Measurements from ENCODE around the gene HOXA10.

The HOXA10 gene

GRCh38 chr7:27189997-27190748, 16.1 kb upstream of the HOXA10 start:
- no peak for DNase-seq

GRCh38 chr7:27189295-27189996, 15.3 kb upstream of the HOXA10 start:
- peak in 1 of 2 donors; percentile 9 for DNase-seq

DNA sequence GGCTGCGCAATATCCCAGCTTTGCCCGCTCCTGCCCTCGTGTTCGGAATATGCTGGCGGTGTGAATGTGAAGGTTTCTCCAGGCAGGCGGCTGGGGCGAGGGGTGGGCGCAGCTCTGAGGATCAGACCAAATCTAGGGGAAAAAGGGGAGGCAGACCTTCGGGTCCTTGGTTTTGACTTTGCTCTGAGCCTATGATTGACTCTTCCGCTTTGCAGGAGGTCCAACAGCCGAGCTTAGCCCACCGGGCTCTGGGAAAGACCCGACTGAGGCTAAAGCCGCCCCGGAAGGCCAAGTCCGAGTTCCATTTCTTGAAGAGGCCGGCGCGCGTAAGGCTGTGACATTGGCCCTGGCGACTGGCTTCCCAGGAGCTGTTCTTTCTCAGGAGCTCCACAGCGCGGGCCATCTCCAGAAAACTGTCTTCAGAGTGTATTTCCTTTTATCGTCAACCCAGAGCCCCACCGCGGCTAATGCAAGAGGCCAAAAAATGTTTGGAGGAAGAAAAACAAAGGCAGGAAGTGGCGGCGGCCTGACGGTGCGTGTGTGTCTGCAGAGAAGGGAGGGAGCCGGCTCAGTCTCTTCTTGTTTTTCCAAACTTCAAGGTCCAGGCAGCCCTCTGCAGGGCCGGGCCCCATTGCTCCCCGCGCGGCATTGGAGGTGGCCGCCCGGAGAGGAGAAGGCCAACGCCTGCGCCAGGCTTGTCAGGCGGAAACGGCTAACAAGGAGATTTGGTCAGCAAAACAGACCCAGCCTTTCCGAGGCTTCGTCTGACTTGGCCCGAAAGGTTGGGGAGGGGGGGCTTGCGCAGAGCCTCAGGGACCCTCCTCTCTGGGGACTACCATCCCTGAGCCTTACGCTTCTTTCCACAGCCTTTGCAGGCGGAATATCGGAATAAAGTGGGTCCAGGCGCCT, 14.5 kb upstream of the HOXA10 start:
- DNase-seq, result peak in 1 of 2 donors; percentile 37

GRCh38 chr7:27187475-27188385, 13.6 kb upstream of the HOXA10 start:
- DNase-seq, result peak in 1 of 2 donors; percentile 11

- no peak for DNase-seq
These were observed 12.8 kb upstream of the HOXA10 start for GRCh38 chr7:27186668-27187474.

DNA sequence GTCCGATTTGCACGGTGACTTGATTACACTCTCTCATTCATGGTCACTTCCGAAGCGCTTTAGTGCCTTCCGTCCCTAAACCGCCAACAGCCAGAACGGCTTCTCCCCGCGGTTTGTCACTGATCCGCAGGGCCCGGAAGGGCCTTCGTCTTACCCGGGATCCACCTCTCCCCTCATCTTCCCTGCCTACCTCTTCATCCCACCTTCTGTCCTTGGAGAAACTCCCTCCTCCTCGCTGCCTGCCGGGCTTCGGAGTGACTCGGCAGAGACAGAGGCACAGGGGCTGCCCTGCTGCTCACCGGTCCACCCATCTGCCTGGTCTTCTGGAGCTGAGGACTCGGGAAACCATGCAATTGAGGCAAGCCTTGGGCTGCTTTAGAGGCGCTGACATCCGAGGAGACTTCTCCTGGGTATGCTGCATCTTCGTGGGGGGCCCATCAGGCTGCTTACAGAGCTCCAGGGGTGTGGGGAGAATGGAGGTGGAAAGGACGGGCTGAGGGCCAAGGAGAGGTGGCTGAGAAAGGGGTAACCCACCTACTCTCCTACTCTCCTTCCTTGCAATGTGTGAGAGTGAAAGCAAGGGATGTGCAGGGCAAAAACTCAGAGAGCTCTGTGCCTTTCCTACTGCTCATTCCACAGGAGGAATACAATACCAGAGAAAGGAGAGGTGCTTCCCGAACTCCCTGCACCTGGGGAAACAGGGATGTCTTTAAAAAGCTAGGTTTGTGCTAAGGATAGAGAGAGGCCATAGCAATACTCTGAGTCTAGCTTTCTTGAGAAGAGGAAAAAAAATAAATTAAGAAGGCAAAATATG, 11.9 kb upstream of the HOXA10 start:
- peak in 1 of 2 donors; percentile 11 for DNase-seq

GRCh38 chr7:27185013-27185853, 11.1 kb upstream of the HOXA10 start, which contains the start of gene HOXA11:
HOXA11 (minus strand) TSS chr7:27185232; CDS start chr7:27185144, 88 bp downstream.
- DNase-seq, result peak in 1 of 2 donors; percentile 11

DNA sequence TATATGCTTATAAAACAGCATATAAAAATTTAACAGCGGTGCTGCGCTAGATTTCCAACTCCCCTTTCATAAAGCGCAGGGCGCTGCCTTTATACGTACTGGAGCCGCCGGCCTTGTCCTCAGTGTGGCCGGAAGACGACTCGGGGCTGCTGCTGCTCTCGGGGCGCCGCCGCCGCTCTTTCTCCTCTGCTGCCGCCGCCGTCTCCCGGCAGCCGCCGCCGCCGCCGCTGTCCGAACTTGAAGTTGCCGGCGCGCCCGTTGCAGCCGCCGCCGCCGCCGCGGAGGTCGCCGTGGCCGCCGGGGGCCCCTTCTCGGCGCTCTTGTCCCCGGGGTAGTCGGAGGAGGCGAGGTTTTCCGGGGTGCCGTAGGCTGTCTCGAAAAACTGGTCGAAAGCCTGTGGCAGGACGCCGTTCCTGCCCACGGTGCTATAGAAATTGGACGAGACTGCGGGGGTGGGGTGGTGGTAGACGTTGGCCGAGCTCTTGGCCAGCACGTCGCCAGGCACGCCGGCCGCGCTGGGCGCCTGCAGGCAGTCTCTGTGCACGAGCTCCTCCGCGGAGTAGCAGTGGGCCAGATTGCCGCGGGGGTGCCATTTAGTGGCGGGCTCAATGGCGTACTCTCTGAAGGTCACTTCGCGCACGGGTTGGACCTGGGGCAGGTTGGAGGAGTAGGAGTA, 10.4 kb upstream of the HOXA10 start:
- no peak for DNase-seq

- DNase-seq, result no peak
These were observed 9.7 kb upstream of the HOXA10 start for GRCh38 chr7:27183682-27184336.

- DNase-seq, result peak in 1 of 2 donors; percentile 9
These were observed 9.0 kb upstream of the HOXA10 start for GRCh38 chr7:27182861-27183681.

DNA sequence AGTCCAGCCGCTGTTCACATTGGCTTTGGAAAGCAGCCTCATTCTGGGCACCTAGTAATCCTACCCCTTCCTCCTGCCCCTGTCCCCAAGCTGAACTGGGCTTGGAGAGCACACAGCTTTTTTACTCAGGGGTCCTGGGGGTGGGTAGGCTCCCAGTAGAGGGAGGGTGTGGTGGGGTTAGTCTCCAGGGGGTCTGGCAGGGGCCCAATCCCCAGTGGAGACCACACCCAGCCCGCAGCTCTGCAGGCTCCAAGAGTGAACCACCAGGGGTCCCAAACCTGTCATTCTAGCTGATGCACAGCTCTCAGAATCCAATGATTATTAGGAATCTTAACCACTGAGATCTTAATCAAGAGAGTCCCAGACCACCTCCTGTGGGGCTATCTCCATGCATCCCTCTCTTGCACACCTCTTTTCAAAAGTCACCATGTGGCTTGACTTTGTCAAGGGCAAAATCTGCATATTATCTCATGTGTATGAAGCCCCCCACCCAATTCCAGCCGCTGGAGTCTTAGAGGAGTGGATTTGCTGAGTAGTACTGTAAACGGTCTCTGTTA, 8.2 kb upstream of the HOXA10 start:
- DNase-seq, result peak in 1 of 2 donors; percentile 9

- DNase-seq, result peak in 1 of 2 donors; percentile 4
These were observed 7.7 kb upstream of the HOXA10 start for GRCh38 chr7:27181795-27182275.

GRCh38 chr7:27180431-27181420, 6.6 kb upstream of the HOXA10 start:
- peak in 1 of 2 donors; percentile 5 for DNase-seq

DNA sequence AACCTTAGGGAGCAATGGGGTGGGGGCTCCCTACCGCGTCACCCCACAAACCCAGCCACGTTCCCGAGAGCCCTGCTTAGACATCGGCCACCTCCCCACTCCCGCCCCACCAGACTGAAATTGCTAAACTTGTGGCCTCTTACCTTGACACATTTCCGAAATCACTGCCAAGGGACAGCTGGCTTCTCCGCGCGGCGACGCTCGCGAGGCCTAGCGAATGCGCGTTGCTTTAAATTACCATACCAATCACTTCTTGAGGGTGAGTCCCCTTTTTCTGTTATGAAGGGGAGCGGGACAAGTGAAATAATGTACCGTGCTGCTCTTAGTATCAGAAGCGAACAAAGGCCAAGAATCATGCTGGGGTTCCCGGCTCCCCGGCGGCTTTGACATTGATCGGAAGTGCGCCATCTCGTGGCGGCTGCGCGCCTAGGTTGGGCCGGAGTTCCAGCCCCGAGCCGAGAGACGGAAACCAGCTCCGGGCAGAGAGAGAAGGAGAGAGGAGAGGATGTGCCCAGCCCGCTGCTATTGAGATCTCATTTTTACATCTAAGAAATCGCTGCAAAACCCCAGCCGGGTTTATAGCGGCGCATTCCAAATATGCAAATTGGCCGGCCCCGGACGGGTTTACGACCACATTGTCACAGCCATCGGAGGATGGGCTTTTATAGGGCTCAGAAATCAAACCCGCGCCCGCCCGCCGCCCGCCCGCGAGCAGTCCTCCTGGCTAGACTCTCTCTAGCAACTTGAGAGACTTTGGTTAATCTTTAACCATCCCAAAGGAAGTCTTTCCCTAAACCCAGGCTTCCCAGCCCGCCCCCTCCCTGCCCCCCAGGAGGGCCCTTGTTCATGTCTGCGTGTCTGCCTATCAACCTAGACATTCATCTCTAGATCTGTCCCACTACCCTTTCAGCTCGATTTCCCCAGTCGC, 5.6 kb upstream of the HOXA10 start:
- peak; percentile 55 to 62 for DNase-seq

All from CD4-positive, alpha-beta T cell treated with Interleukin-4 for 1 hour (primary cell).